Measurements from ENCODE around the gene STXBP1.
A peak's percentile ranks its signal among the peaks of the same experiment; 100 is the strongest.

STXBP1 gene

GRCh38 chr9:127660886-127661741, 49.0 kb downstream of the STXBP1 start:
- DNase-seq: no peak

GRCh38 chr9:127662617-127663016, 50.5 kb downstream of the STXBP1 start:
- no peak for DNase-seq

- DNase-seq: no peak
Measured at GRCh38 chr9:127664324-127664677, 52.2 kb downstream of the STXBP1 start.

- no peak for DNase-seq
Measured at GRCh38 chr9:127664678-127665507, 52.8 kb downstream of the STXBP1 start.

GRCh38 chr9:127667127-127667844, 55.2 kb downstream of the STXBP1 start:
- no peak for DNase-seq

- DNase-seq: no peak
Measured at GRCh38 chr9:127667906-127668305, 55.8 kb downstream of the STXBP1 start.

- DNase-seq: no peak
Measured at GRCh38 chr9:127673234-127673633, 61.2 kb downstream of the STXBP1 start.

GRCh38 chr9:127676638-127677037, 64.6 kb downstream of the STXBP1 start:
- DNase-seq: no peak

GRCh38 chr9:127679506-127679905, 67.4 kb downstream of the STXBP1 start:
- no peak for DNase-seq

GRCh38 chr9:127680226-127680625, 68.1 kb downstream of the STXBP1 start:
- DNase-seq: no peak

- DNase-seq: no peak
Measured at GRCh38 chr9:127680846-127681245, 68.8 kb downstream of the STXBP1 start.

GRCh38 chr9:127682351-127683136, 70.5 kb downstream of the STXBP1 start:
- DNase-seq: no peak

- no peak for DNase-seq
Measured at GRCh38 chr9:127683723-127684122, 71.6 kb downstream of the STXBP1 start.

- DNase-seq: no peak
Measured at GRCh38 chr9:127684576-127684975, 72.5 kb downstream of the STXBP1 start.

GRCh38 chr9:127686461-127687393, 74.7 kb downstream of the STXBP1 start:
- DNase-seq: peak; percentile 25

- no peak for DNase-seq
Measured at GRCh38 chr9:127689329-127690000, 77.4 kb downstream of the STXBP1 start.

- DNase-seq: no peak
Measured at GRCh38 chr9:127690735-127691134, 78.7 kb downstream of the STXBP1 start.

GRCh38 chr9:127692071-127692470, 80.0 kb downstream of the STXBP1 start:
- no peak for DNase-seq

GRCh38 chr9:127693143-127693542, 81.1 kb downstream of the STXBP1 start:
- DNase-seq: no peak

- no peak for DNase-seq
Measured at GRCh38 chr9:127693697-127694096, 81.6 kb downstream of the STXBP1 start.
